PC-3 (cell line): ENCODE data around the gene TACC2. TPM values are rescaled to one million over a fixed set of nuclear protein-coding genes. Genes with fewer than 3 reads are reported as not detected.

Experiments used
- ATAC-seq: fragments of 200-7000 bp; cut with Tn5 transposase; 2 replicates; pipeline ENCODE4 v1.9.1; 2020; ENCODE audit warnings: mild to moderate bottlenecking, moderate library complexity
- BruUV-seq: library from RNA; stranded (reverse); fragments of 400-500 nt; replicated peaks from 2 replicates; lab custom pipeline; 2021; lab: Mats Ljungman, UMichigan
- CTCF ChIA-PET: fragments of 300-600 bp; sonication (Branson Sonifier 250); formaldehyde crosslinking; loops from one replicate; lab custom pipeline; 2022; ENCODE audit warnings: antibody characterized with exemption; lab: Charles Lee
- POLR2A ChIA-PET: fragments of 300-600 bp; sonication (Branson Sonifier 250); formaldehyde crosslinking; loops from one replicate; lab custom pipeline; 2022; ENCODE audit warnings: antibody characterized with exemption; ENCODE audit not compliant: unreplicated experiment; lab: Charles Lee
- DNase-seq: peaks from one replicate; pipeline ENCODE4 v3.0.0-alpha.2; 2015
- H2AFZ ChIP-seq: fragments of 300-600 bp; sonication (generic); 2 replicates; pipeline ENCODE4 v1.6.0; 2016; ENCODE audit warnings: antibody characterized with exemption, low read length
- H3F3A ChIP-seq: fragments of 300-600 bp; sonication (generic); one replicate; pipeline ENCODE4 v1.6.0; 2017; ENCODE audit warnings: antibody characterized with exemption, low read length, control low read depth, mild to moderate bottlenecking; ENCODE audit not compliant: unreplicated experiment
- H3K27ac ChIP-seq: fragments of 300-600 bp; sonication (generic); 2 replicates; pipeline ENCODE4 v1.5.1; 2016; ENCODE audit warnings: mild to moderate bottlenecking, low read length
- H3K27me3 ChIP-seq: fragments of 300-600 bp; sonication (generic); 2 replicates; pipeline ENCODE4 v1.6.1; 2016; ENCODE audit warnings: low read length, mixed read lengths
- H3K36me3 ChIP-seq: fragments of 300-600 bp; sonication (generic); 2 replicates; pipeline ENCODE4 v1.6.1; 2016; ENCODE audit warnings: low read depth, mixed run types, low read length, mixed read lengths
- H3K4me1 ChIP-seq: fragments of 300-600 bp; sonication (generic); 2 replicates; pipeline ENCODE4 v1.5.1; 2016; ENCODE audit warnings: low read length; ENCODE audit not compliant: insufficient read depth
- H3K4me2 ChIP-seq: fragments of 300-600 bp; sonication (generic); 2 replicates; pipeline ENCODE4 v1.6.0; 2016; ENCODE audit warnings: low read length
- H3K4me3 ChIP-seq: fragments of 300-600 bp; sonication (generic); 2 replicates; pipeline ENCODE4 v1.5.1; 2016; ENCODE audit warnings: mild to moderate bottlenecking, low read length, mixed read lengths
- H3K79me2 ChIP-seq: fragments of 300-600 bp; sonication (generic); 2 replicates; pipeline ENCODE4 v1.6.1; 2017; ENCODE audit warnings: low read length, mixed read lengths
- H3K9ac ChIP-seq: fragments of 300-600 bp; sonication (generic); 2 replicates; pipeline ENCODE4 v1.6.0; 2016; ENCODE audit warnings: mild to moderate bottlenecking, low read length
- H3K9me2 ChIP-seq: fragments of 300-600 bp; sonication (generic); replicated peaks from 2 replicates; pipeline ENCODE4 v1.6.1; 2016; ENCODE audit warnings: mixed run types, low read length, mixed read lengths
- H3K9me3 ChIP-seq: fragments of 300-600 bp; sonication (generic); 2 replicates; pipeline ENCODE4 v1.6.1; 2016; ENCODE audit warnings: low read length, mixed read lengths
- H4K20me1 ChIP-seq: fragments of 300-600 bp; sonication (generic); 2 replicates; pipeline ENCODE4 v1.6.1; 2016; ENCODE audit warnings: low read length, mixed read lengths
- EZH2 ChIP-seq: fragments of 300-600 bp; sonication (generic); IDR thresholded peaks from one replicate; pipeline ENCODE4 v1.6.1; 2017; ENCODE audit warnings: antibody characterized with exemption, mild to moderate bottlenecking, low read length; ENCODE audit not compliant: unreplicated experiment
- EZH2phosphoT487 ChIP-seq: fragments of 300-600 bp; sonication (generic); IDR thresholded peaks from 2 replicates; pipeline ENCODE4 v1.6.1; 2018; ENCODE audit warnings: mild to moderate bottlenecking, antibody characterized with exemption, low read length, borderline replicate concordance
- intact Hi-C: fragments of 100-400 bp; cut with micrococcal nuclease; formaldehyde crosslinking; loops from 2 replicates; pipeline ENCODE4 v1.9.0; 2023
- total RNA-seq: library from RNA; depleted of rRNA; stranded (reverse); fragments of >200 nt; gene quantifications from 2 replicates; pipeline ENCODE4 v1.2.3, GENCODE V29; 2014
- TF ChIP-seq, protein P1 (sequence below): fragments of 300-600 bp; sonication (generic); conservative IDR thresholded peaks from 2 replicates; pipeline ENCODE4 v1.5.1; 2017; ENCODE audit warnings: antibody characterized with exemption, low read depth, mild to moderate bottlenecking, low read length

The TACC2 gene
- total RNA-seq, 1 experiment from 2014 or later: 31.7 TPM

- no peaks in the 10 kb centered on the region for H3F3A ChIP-seq
- H3K4me1 ChIP-seq: peaks cover 11% of the 10 kb centered on the region; the same call in 1 of the 2 replicates
- no peak for ATAC-seq
- no peaks in the 10 kb centered on the region for H3K9me2 ChIP-seq
- TF ChIP-seq, protein P1, sequence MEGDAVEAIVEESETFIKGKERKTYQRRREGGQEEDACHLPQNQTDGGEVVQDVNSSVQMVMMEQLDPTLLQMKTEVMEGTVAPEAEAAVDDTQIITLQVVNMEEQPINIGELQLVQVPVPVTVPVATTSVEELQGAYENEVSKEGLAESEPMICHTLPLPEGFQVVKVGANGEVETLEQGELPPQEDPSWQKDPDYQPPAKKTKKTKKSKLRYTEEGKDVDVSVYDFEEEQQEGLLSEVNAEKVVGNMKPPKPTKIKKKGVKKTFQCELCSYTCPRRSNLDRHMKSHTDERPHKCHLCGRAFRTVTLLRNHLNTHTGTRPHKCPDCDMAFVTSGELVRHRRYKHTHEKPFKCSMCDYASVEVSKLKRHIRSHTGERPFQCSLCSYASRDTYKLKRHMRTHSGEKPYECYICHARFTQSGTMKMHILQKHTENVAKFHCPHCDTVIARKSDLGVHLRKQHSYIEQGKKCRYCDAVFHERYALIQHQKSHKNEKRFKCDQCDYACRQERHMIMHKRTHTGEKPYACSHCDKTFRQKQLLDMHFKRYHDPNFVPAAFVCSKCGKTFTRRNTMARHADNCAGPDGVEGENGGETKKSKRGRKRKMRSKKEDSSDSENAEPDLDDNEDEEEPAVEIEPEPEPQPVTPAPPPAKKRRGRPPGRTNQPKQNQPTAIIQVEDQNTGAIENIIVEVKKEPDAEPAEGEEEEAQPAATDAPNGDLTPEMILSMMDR: no peak
- TF ChIP-seq EZH2phosphoT487 (no peak), EZH2 (no peak)
- ChIA-PET POLR2A (no interaction called here), CTCF (no interaction called here)
- no peak for DNase-seq
- intact Hi-C loops: no loop called here
- no peaks in the 10 kb centered on the region for H3K9me3 ChIP-seq
- H4K20me1 ChIP-seq: no peaks in the 10 kb centered on the region
- H2AFZ ChIP-seq: no peak overlapping the region
- no peak overlapping the region for H3K4me3 ChIP-seq
- H3K36me3 ChIP-seq: no peaks in the 10 kb centered on the region
- H3K79me2 ChIP-seq: no peaks in the 10 kb centered on the region
- H3K9ac ChIP-seq: no peak overlapping the region
- H3K4me2 ChIP-seq: no peak overlapping the region
- H3K27me3 ChIP-seq: no peaks in the 10 kb centered on the region
- no peak overlapping the region for H3K27ac ChIP-seq
- no TSS peak for BruUV-seq
Measured at GRCh38 chr10:122040786-122041185, 51.8 kb downstream of the TACC2 start.

DNA sequence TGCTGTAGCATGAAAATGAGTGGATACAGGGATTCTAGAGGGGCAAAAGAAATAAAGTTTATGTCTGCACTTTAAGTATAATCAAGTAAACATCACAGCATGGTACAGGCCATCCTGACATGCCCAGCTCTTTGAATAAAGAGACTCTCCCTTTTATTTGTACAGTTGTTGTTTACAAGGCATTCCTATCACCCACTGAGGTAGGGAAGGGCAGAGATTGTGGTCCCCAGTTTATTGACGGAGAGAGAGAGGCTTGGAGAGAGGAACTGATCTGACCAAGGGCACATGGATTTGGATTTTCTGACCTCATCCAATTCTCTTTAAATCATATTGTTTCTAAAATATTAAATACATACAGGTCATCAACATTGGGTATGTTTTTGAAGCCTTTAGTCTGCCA is 53.9 kb downstream of the TACC2 start:
- BruUV-seq: no TSS peak
- CTCF ChIA-PET: no interaction called here
- Histone ChIP-seq H3K9me3 (no peaks in the 10 kb centered on the region), H3K27ac (no peak overlapping the region), H3K4me2 (no peak overlapping the region), H3K27me3 (no peaks in the 10 kb centered on the region), H3K36me3 (no peaks in the 10 kb centered on the region), H3F3A (no peaks in the 10 kb centered on the region), H3K9me2 (no peaks in the 10 kb centered on the region), H3K9ac (no peak overlapping the region), H3K4me3 (no peak overlapping the region), H2AFZ (no peak overlapping the region), H3K79me2 (no peaks in the 10 kb centered on the region), H4K20me1 (no peaks in the 10 kb centered on the region), H3K4me1 (peaks cover 11% of the 10 kb centered on the region; the same call in 1 of the 2 replicates)
- no peak for ATAC-seq
- no peak for DNase-seq
- intact Hi-C loops: no loop called here
- TF ChIP-seq, protein P1: no peak
- TF ChIP-seq EZH2 (no peak), EZH2phosphoT487 (no peak)
- POLR2A ChIA-PET: no interaction called here

DNA sequence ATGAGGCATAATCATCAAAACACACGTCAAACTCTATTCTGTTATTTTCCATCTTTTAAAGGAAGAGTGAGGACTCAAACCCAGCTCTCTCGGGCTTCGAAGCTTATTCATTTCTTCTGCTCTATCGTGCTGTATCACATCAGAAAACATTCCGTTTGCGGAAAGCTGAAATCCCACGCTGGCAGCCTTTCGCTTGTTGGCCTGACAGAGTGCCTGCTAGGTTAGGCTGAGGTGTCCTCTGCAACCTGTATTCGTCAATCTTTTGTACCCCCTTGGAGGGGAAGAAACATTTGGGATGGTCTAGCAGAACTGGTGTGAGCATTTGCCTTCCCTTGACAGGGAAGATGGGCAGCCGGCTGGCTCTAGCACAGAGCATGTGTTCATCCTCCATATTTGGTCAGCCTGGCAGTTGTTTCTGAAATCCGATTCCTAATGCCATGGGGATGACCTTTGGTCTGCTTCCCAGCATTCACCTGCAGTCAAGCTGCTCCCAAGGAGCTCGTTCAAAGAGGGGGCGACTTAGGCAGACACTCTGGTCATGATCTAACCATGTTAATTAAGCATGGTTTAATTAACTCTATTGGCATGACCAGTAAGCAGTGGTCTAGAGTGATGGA is 55.2 kb downstream of the TACC2 start:
- H3K4me3 ChIP-seq: no peak overlapping the region
- CTCF ChIA-PET: interaction anchor here (0.6 kb wide), 1 partner anchor 116 kb away, joined by 3 read pairs; the partner anchor contains the start of gene ATE1
- BruUV-seq: no TSS peak
- H3K27me3 ChIP-seq: no peaks in the 10 kb centered on the region
- H3K36me3 ChIP-seq: no peaks in the 10 kb centered on the region
- no peaks in the 10 kb centered on the region for H3K9me2 ChIP-seq
- H3K4me1 ChIP-seq: peaks cover 11% of the 10 kb centered on the region; the same call in 1 of the 2 replicates
- H4K20me1 ChIP-seq: no peaks in the 10 kb centered on the region
- 0 out of 2 replicates have a peak overlapping the region, but pooled peaks have one; percentile 15 for H2AFZ ChIP-seq
- H3K27ac ChIP-seq: no peak overlapping the region
- ATAC-seq (peak; percentile 59), DNase-seq (peak; percentile 32)
- no peaks in the 10 kb centered on the region for H3K79me2 ChIP-seq
- H3K9me3 ChIP-seq: no peaks in the 10 kb centered on the region
- no peak overlapping the region for H3K4me2 ChIP-seq
- intact Hi-C loops: no loop called here
- no peaks in the 10 kb centered on the region for H3F3A ChIP-seq
- TF ChIP-seq EZH2phosphoT487 (no peak), EZH2 (no peak)
- TF ChIP-seq, protein P1: no peak
- H3K9ac ChIP-seq: no peak overlapping the region
- POLR2A ChIA-PET: no interaction called here
